H1 (cell line): ENCODE data around the gene ARHGAP6. TPM values are rescaled to one million over a fixed set of nuclear protein-coding genes. Genes with fewer than 3 reads are reported as not detected.

Experiments
- CTCF ChIA-PET: fragments of 300-600 bp; sonication (Branson Sonifier 250); formaldehyde crosslinking; loops from one replicate; lab custom pipeline; 2021; ENCODE audit not compliant: partially characterized antibody; lab: Charles Lee
- POLR2A ChIA-PET: fragments of 300-600 bp; sonication (Branson Sonifier 250); formaldehyde crosslinking; loops from one replicate; lab custom pipeline; 2021; ENCODE audit warnings: inconsistent platforms; ENCODE audit not compliant: partially characterized antibody; lab: Charles Lee
- DNase-seq, 2 experiments: peaks; one replicate each; pipeline versions ENCODE4 v3.0.0 to v3.0.0-alpha.2; 2010 to 2022; ENCODE audit warnings: low spot score in 2 of 2, low read depth in 1 of 2, mixed read lengths in 1 of 2
- FAIRE-seq: peaks from 2 replicates; lab custom pipeline; 2011; peaks lifted over from hg19 to GRCh38; lab: Jason Lieb, UNC
- H2AFZ ChIP-seq: 2 replicates; pipeline ENCODE4 v1.8.1; 2012; ENCODE audit warnings: low read length, inconsistent platforms
- H2AK5ac ChIP-seq: 2 replicates; pipeline ENCODE4 v1.6.1; 2013; ENCODE audit warnings: low read depth, low read length
- H2BK120ac ChIP-seq: replicated peaks from 2 replicates; pipeline ENCODE3; 2013; ENCODE audit warnings: low read depth, low read length, inconsistent platforms
- H2BK12ac ChIP-seq: 2 replicates; pipeline ENCODE4 v1.6.1; 2013; ENCODE audit warnings: low read depth, low read length
- H2BK15ac ChIP-seq: 2 replicates; pipeline ENCODE4 v1.6.1; 2013; ENCODE audit warnings: low read length
- H2BK20ac ChIP-seq: 2 replicates; pipeline ENCODE4 v1.6.1; 2013; ENCODE audit warnings: low read length
- H2BK5ac ChIP-seq: 2 replicates; pipeline ENCODE4 v1.6.1; 2013; ENCODE audit warnings: low read depth, low read length
- H3K14ac ChIP-seq: 2 replicates; pipeline ENCODE4 v1.6.1; 2013; ENCODE audit warnings: inconsistent platforms; ENCODE audit not compliant: insufficient read length
- H3K18ac ChIP-seq: 2 replicates; pipeline ENCODE4 v1.6.1; 2013; ENCODE audit warnings: low read length; ENCODE audit errors: extremely low read depth
- H3K23ac ChIP-seq: 2 replicates; pipeline ENCODE4 v1.6.1; 2013; ENCODE audit warnings: inconsistent platforms; ENCODE audit not compliant: insufficient read length
- H3K23me2 ChIP-seq: 2 replicates; pipeline ENCODE4 v1.6.1; 2013; ENCODE audit warnings: low read depth, low read length
- H3K27ac ChIP-seq: 2 replicates; pipeline ENCODE4 v1.6.1; 2011; ENCODE audit warnings: low read depth, low read length, inconsistent platforms
- H3K27me3 ChIP-seq, 4 experiments: replicated peaks in 1 of 4; 1 replicate in 1 of 4; 2 replicates in 3 of 4; pipeline versions ENCODE4 v1.6.1 to v1.8.1; 2011 to 2013; ENCODE audit warnings: low read length in 3 of 4, mild to moderate bottlenecking in 3 of 4, inconsistent platforms in 2 of 4, mixed read lengths in 2 of 4, moderate library complexity in 1 of 4; ENCODE audit not compliant: control insufficient read depth in 3 of 4, insufficient read depth in 3 of 4; ENCODE audit errors: extremely low read depth in 1 of 4
- H3K36me3 ChIP-seq, 4 experiments: 2 replicates each; pipeline versions ENCODE4 v1.6.1 to v1.8.1; 2011 to 2013; ENCODE audit warnings: mild to moderate bottlenecking in 4 of 4, low read length in 3 of 4, moderate library complexity in 2 of 4, control low read depth in 1 of 4, inconsistent platforms in 1 of 4; ENCODE audit not compliant: insufficient read depth in 4 of 4, control insufficient read depth in 2 of 4
- H3K4ac ChIP-seq: replicated peaks from 2 replicates; pipeline ENCODE3; 2013; ENCODE audit warnings: low read length, low read depth, mixed read lengths, inconsistent platforms; ENCODE audit not compliant: insufficient read length
- H3K4me1 ChIP-seq, 4 experiments: replicated peaks in 1 of 4; 1 replicate in 1 of 4; 2 replicates in 3 of 4; pipeline versions ENCODE4 v1.6.1 to v1.8.1; 2011 to 2013; ENCODE audit warnings: low read length in 3 of 4, inconsistent platforms in 2 of 4, mixed read lengths in 1 of 4; ENCODE audit not compliant: insufficient read depth in 4 of 4, control insufficient read depth in 3 of 4
- H3K4me2 ChIP-seq, 2 experiments: 2 replicates each; pipeline versions ENCODE4 v1.6.1 to v1.8.1; 2011 to 2013; ENCODE audit warnings: low read depth in 2 of 2, low read length in 2 of 2, control low read depth in 1 of 2, inconsistent platforms in 1 of 2, mild to moderate bottlenecking in 1 of 2; ENCODE audit not compliant: insufficient read depth in 1 of 2
- H3K4me3 ChIP-seq, 4 experiments: fragments of 200-600, 300-600 bp in 1 of 4; sonication (generic), shearing (Covaris generic), sonication (Bioruptor Twin) in 1 of 4; 2 replicates each; pipeline versions ENCODE4 v1.5.1 to v1.8.1; 2011 to 2016; ENCODE audit warnings: low read length in 4 of 4, low read depth in 3 of 4, control low read depth in 2 of 4, inconsistent platforms in 2 of 4, mild to moderate bottlenecking in 2 of 4, mixed read lengths in 1 of 4, moderate library complexity in 1 of 4; ENCODE audit not compliant: insufficient read depth in 2 of 4; ENCODE audit errors: extremely low read depth in 1 of 4
- H3K56ac ChIP-seq: replicated peaks from 2 replicates; pipeline ENCODE3; 2013; ENCODE audit warnings: low read depth, mild to moderate bottlenecking, mixed read lengths, low read length, inconsistent platforms; ENCODE audit not compliant: insufficient read length
- H3K79me1 ChIP-seq: 2 replicates; pipeline ENCODE4 v1.6.1; 2013; ENCODE audit warnings: low read depth, low read length, control low read depth
- H3K79me2 ChIP-seq, 2 experiments: 2 replicates each; pipeline versions ENCODE4 v1.6.1 to v1.8.1; 2012 to 2013; ENCODE audit warnings: low read length in 2 of 2, mild to moderate bottlenecking in 2 of 2, inconsistent platforms in 1 of 2; ENCODE audit not compliant: insufficient read depth in 2 of 2, control insufficient read depth in 1 of 2
- H3K9ac ChIP-seq, 4 experiments: replicated peaks in 1 of 4; 1 replicate in 1 of 4; 2 replicates in 3 of 4; pipeline versions ENCODE4 v1.6.1 to v1.8.1; 2011 to 2013; ENCODE audit warnings: low read depth in 3 of 4, low read length in 3 of 4, control low read depth in 2 of 4, mild to moderate bottlenecking in 2 of 4, moderate library complexity in 2 of 4, inconsistent platforms in 1 of 4; ENCODE audit errors: extremely low read depth in 1 of 4
- H3K9me3 ChIP-seq, 2 experiments: 2 replicates each; pipeline versions ENCODE4 v1.6.1 to v1.8.1; 2012 to 2013; ENCODE audit warnings: mild to moderate bottlenecking in 2 of 2, moderate library complexity in 2 of 2, control low read depth in 1 of 2, inconsistent platforms in 1 of 2, low read depth in 1 of 2, low read length in 1 of 2, mixed read lengths in 1 of 2; ENCODE audit not compliant: insufficient read depth in 2 of 2
- H4K20me1 ChIP-seq, 2 experiments: replicated peaks in 1 of 2; 2 replicates each; pipeline versions ENCODE3 to v1.8.1; 2011 to 2013; ENCODE audit warnings: inconsistent platforms in 2 of 2, low read length in 2 of 2, mild to moderate bottlenecking in 1 of 2; ENCODE audit not compliant: insufficient read depth in 2 of 2, control insufficient read depth in 1 of 2
- H4K5ac ChIP-seq: 2 replicates; pipeline ENCODE4 v1.6.1; 2013; ENCODE audit warnings: low read length, low read depth, mixed read lengths, inconsistent platforms; ENCODE audit not compliant: insufficient read length
- H4K8ac ChIP-seq: 2 replicates; pipeline ENCODE4 v1.8.0; 2013; ENCODE audit warnings: mild to moderate bottlenecking, moderate library complexity, low read length, inconsistent platforms; ENCODE audit not compliant: insufficient read depth; ENCODE audit errors: extremely low read depth
- H4K91ac ChIP-seq: replicated peaks from 2 replicates; pipeline ENCODE3; 2013; ENCODE audit warnings: low read length, mixed read lengths, inconsistent platforms; ENCODE audit not compliant: insufficient read length
- BACH1 ChIP-seq: IDR thresholded peaks from 2 replicates; pipeline ENCODE4 v1.6.1; 2012; ENCODE audit warnings: low read length, improper control_type of control experiment
- CBX5 ChIP-seq: fragments of 300-800, 300-1000 bp; sonication (generic); IDR thresholded peaks from 2 replicates; pipeline ENCODE4 v1.7.1; 2016; ENCODE audit warnings: antibody characterized with exemption, low read length, low read depth
- CREB1 ChIP-seq: IDR thresholded peaks from 2 replicates; pipeline ENCODE4 v1.6.1; 2012; ENCODE audit warnings: inconsistent platforms
- E2F6 ChIP-seq: IDR thresholded peaks from 2 replicates; pipeline ENCODE4 v1.6.1; 2012; ENCODE audit warnings: inconsistent platforms
- EZH2 ChIP-seq: fragments of 200-600 bp; sonication (generic); IDR thresholded peaks from 2 replicates; pipeline ENCODE4 v1.7.1; 2012; ENCODE audit warnings: low read depth, mild to moderate bottlenecking, moderate library complexity, low read length, inconsistent platforms; ENCODE audit not compliant: severe bottlenecking
- JUN ChIP-seq: IDR thresholded peaks from 2 replicates; pipeline ENCODE4 v1.6.1; 2011; ENCODE audit warnings: low read depth, mild to moderate bottlenecking, improper control_type of control experiment, low read length
- NANOG ChIP-seq: IDR thresholded peaks from 2 replicates; pipeline ENCODE4 v1.6.1; 2011; ENCODE audit warnings: low read length, low read depth, mild to moderate bottlenecking, inconsistent platforms; ENCODE audit not compliant: insufficient read depth, poor library complexity, severe bottlenecking
- TAF1 ChIP-seq: IDR thresholded peaks from 2 replicates; pipeline ENCODE4 v1.6.1; 2011; ENCODE audit warnings: mild to moderate bottlenecking, low read depth, low read length
- WGBS, 2 experiments: shearing (Covaris generic) in 1 of 2; methylation state at CpG; one replicate each; pipeline versions ENCODE4 v1.1.6 to v1.1.7; 2013 to 2015; ENCODE audit warnings: low lambda C conversion rate in 2 of 2, mixed read lengths in 2 of 2, inconsistent platforms in 1 of 2, low coverage in 1 of 2, missing lambda C conversion rate in 1 of 2; ENCODE audit not compliant: insufficient replicate concordance in 2 of 2, insufficient coverage in 1 of 2, insufficient read length in 1 of 2; ENCODE audit errors: extremely low coverage in 1 of 2, missing lambda C conversion rate in 1 of 2; 5-methylcytosine and 5-hydroxymethylcytosine counted together
- polyA plus RNA-seq, 7 experiments: library from polyadenylated mRNA; depleted of rRNA in 3 of 7; stranded (reverse) in 5 of 7; unstranded in 2 of 7; fragments of >200 nt in 5 of 7; fragments of 200-250 nt in 2 of 7; gene quantifications; 1 replicate in 5 of 7; 2 replicates in 1 of 7; 4 replicates in 1 of 7; pipeline versions ENCODE4 v1.2.1 to v1.2.3, GENCODE V29; 2011 to 2013; ENCODE audit warnings: missing spikeins in 2 of 7, mixed read lengths in 2 of 7
- total RNA-seq: library from RNA; stranded (reverse); fragmentation: NEBNext Ultra II Directional; extraction: Animal tissue kit (Norgen Biotek cat#: 25700); gene quantifications from 2 replicates; pipeline ENCODE4 v1.2.1, GENCODE V29; 2021

Gene ARHGAP6
- total and polyA plus RNA-seq, 2 of the 8 experiments (the other 6 are each of a cell fraction or from before 2014, with no cell fraction given): 0.35 to 0.82 TPM

GRCh38 chrX:11329021-11329420 is 336.7 kb downstream of the ARHGAP6 start:
- Histone ChIP-seq H3K23me2 (no peaks in the 10 kb centered on the region), H2AFZ (no peak overlapping the region), H2BK20ac (no peak overlapping the region), H2BK120ac (no peak overlapping the region), H4K91ac (no peak overlapping the region), H3K9me3 (no peaks in the 10 kb centered on the region; a peak in 1 of 4 replicates), H3K4ac (no peak overlapping the region), H2BK12ac (no peak overlapping the region), H3K4me2 (no peak overlapping the region), H3K4me3 (no peak overlapping the region), H3K23ac (no peak overlapping the region), H3K27me3 (no peaks in the 10 kb centered on the region), H3K36me3 (no peaks in the 10 kb centered on the region), H3K79me2 (no peaks in the 10 kb centered on the region), H3K14ac (no peak overlapping the region), H3K56ac (no peak overlapping the region), H4K20me1 (no peaks in the 10 kb centered on the region), H2AK5ac (no peak overlapping the region), H4K5ac (no peak overlapping the region), H3K18ac (no peak overlapping the region), H2BK5ac (no peak overlapping the region), H3K4me1 (no peaks in the 10 kb centered on the region), H2BK15ac (no peak overlapping the region), H3K9ac (no peak overlapping the region), H4K8ac (no peak overlapping the region)
- POLR2A ChIA-PET: no interaction called here
- no peak for FAIRE-seq
- WGBS, 2 experiments: 87% methylated on average over 5 of the region's 5 CpGs; no CpG with 5 or more reads in 1 of the 2 experiments
- CTCF ChIA-PET: interaction anchor here (1.0 kb wide), 1 partner anchor 114 kb away, joined by 3 read pairs; no protein-coding TSS in a partner anchor
- TF ChIP-seq EZH2 (no peak), TAF1 (no peak), CREB1 (no peak), NANOG (no peak), CBX5 (no peak), JUN (no peak), BACH1 (no peak), E2F6 (no peak)
- TF ChIP-seq, all 59 proteins: peak for 0
- H3K27ac ChIP-seq: no peak overlapping the region
- no peak for DNase-seq
- H3K79me1 ChIP-seq: no peaks in the 10 kb centered on the region
